SU-DHL-6 (cell line): ENCODE data around the gene RTN4.

Source experiments
- H2AFZ ChIP-seq: fragments of 200-600 bp; sonication (generic); 2 replicates; pipeline ENCODE4 v1.6.1; 2014; ENCODE audit warnings: low read depth, mild to moderate bottlenecking, moderate library complexity, mixed read lengths, antibody characterized with exemption, low read length; ENCODE audit not compliant: severe bottlenecking
- H3F3A ChIP-seq: fragments of 200-600 bp; shearing (Covaris generic); 2 replicates; pipeline ENCODE4 v1.6.0; 2016; ENCODE audit warnings: antibody characterized with exemption, mild to moderate bottlenecking; ENCODE audit not compliant: insufficient read depth
- H3K27ac ChIP-seq: fragments of 200-600 bp; sonication (generic); 2 replicates; pipeline ENCODE4 v1.5.1; 2016; ENCODE audit warnings: low read depth, mild to moderate bottlenecking, low read length, moderate library complexity, mixed read lengths
- H3K27me3 ChIP-seq: fragments of 200-600 bp; sonication (generic), shearing (Covaris generic); 2 replicates; pipeline ENCODE4 v1.6.0; 2014; ENCODE audit warnings: mild to moderate bottlenecking, low read length
- H3K36me3 ChIP-seq: fragments of 200-600 bp; sonication (generic); 2 replicates; pipeline ENCODE4 v1.6.1; 2014; ENCODE audit warnings: mild to moderate bottlenecking, low read length, mixed read lengths
- H3K4me2 ChIP-seq: fragments of 300-600, 200-600 bp; shearing (Covaris generic), sonication (generic); 2 replicates; pipeline ENCODE4 v1.6.0; 2014; ENCODE audit warnings: low read length, low read depth, mild to moderate bottlenecking; ENCODE audit not compliant: poor library complexity, severe bottlenecking
- H3K4me3 ChIP-seq: fragments of 200-600 bp; sonication (generic); 2 replicates; pipeline ENCODE4 v1.5.1; 2014; ENCODE audit warnings: antibody characterized with exemption, low read length, mild to moderate bottlenecking, mixed read lengths; ENCODE audit not compliant: insufficient read depth, poor library complexity, severe bottlenecking
- H3K79me2 ChIP-seq: fragments of 200-600 bp; sonication (generic); 2 replicates; pipeline ENCODE4 v1.6.1; 2014; ENCODE audit warnings: mild to moderate bottlenecking, low read length, moderate library complexity; ENCODE audit not compliant: insufficient read depth
- H3K9ac ChIP-seq: fragments of 200-600 bp; sonication (generic); 2 replicates; pipeline ENCODE4 v1.7.0; 2014; ENCODE audit warnings: mild to moderate bottlenecking, low read length
- H3K9me2 ChIP-seq: fragments of 200-600 bp; sonication (generic); replicated peaks from 2 replicates; pipeline ENCODE4 v1.6.1; 2014; ENCODE audit warnings: low read length; ENCODE audit not compliant: insufficient read depth
- H3K9me3 ChIP-seq: fragments of 200-600 bp; sonication (generic); 2 replicates; pipeline ENCODE4 v1.6.1; 2014; ENCODE audit warnings: low read length, mixed read lengths; ENCODE audit not compliant: insufficient read depth
- H4K20me1 ChIP-seq: fragments of 200-600 bp; sonication (generic); 2 replicates; pipeline ENCODE4 v1.6.1; 2014; ENCODE audit warnings: low read depth, mild to moderate bottlenecking, antibody characterized with exemption, low read length, moderate library complexity, mixed read lengths
- CTCF ChIP-seq: fragments of 200-600 bp; sonication (generic); IDR thresholded peaks from one replicate; pipeline ENCODE4 v1.5.1; 2017; ENCODE audit warnings: antibody characterized with exemption, mild to moderate bottlenecking, low read length, moderate library complexity; ENCODE audit not compliant: insufficient read depth, poor library complexity, severe bottlenecking
- EZH2phosphoT487 ChIP-seq: fragments of 200-600 bp; sonication (generic), shearing (Covaris generic); conservative IDR thresholded peaks from 2 replicates; pipeline ENCODE4 v1.6.1; 2018; ENCODE audit warnings: mild to moderate bottlenecking, antibody characterized with exemption, low read length, moderate library complexity, mixed read lengths

RTN4 gene

GRCh38 chr2:55062754-55063153 lies 12.5 kb upstream of the RTN4 start:
- no peaks in the 10 kb centered on the region for H3K36me3 ChIP-seq
- H2AFZ ChIP-seq = no peak overlapping the region
- H3F3A ChIP-seq = no peaks in the 10 kb centered on the region
- H3K9me2 ChIP-seq = no peaks in the 10 kb centered on the region
- H3K27ac ChIP-seq = no peak overlapping the region
- H3K9me3 ChIP-seq = no peaks in the 10 kb centered on the region
- no peaks in the 10 kb centered on the region for H3K79me2 ChIP-seq
- TF ChIP-seq CTCF = no peak
- no peak for TF ChIP-seq EZH2phosphoT487
- no peaks in the 10 kb centered on the region for H3K27me3 ChIP-seq
- no peaks in the 10 kb centered on the region for H4K20me1 ChIP-seq
- H3K4me3 ChIP-seq = no peak overlapping the region
- no peak overlapping the region for H3K4me2 ChIP-seq
- no peak overlapping the region for H3K9ac ChIP-seq

GRCh38 chr2:55061523-55062344 lies 11.5 kb upstream of the RTN4 start:
- Histone ChIP-seq H3K79me2 (no peaks in the 10 kb centered on the region), H4K20me1 (no peaks in the 10 kb centered on the region), H3K9me2 (no peaks in the 10 kb centered on the region), H3K27me3 (no peaks in the 10 kb centered on the region), H3K9ac (no peak overlapping the region), H3K4me3 (no peak overlapping the region), H2AFZ (no peak overlapping the region), H3K27ac (no peak overlapping the region), H3F3A (no peaks in the 10 kb centered on the region), H3K4me2 (no peak overlapping the region), H3K9me3 (no peaks in the 10 kb centered on the region), H3K36me3 (no peaks in the 10 kb centered on the region)
- TF ChIP-seq CTCF (no peak), EZH2phosphoT487 (no peak)

GRCh38 chr2:55059793-55060192 lies 9.5 kb upstream of the RTN4 start:
- no peak overlapping the region for H2AFZ ChIP-seq
- H3F3A ChIP-seq = peaks cover 3% of the 10 kb centered on the region; the same call in 1 of the 2 replicates
- H3K27ac ChIP-seq = no peak overlapping the region
- no peaks in the 10 kb centered on the region for H3K9me3 ChIP-seq
- no peak overlapping the region for H3K4me2 ChIP-seq
- H3K9ac ChIP-seq = no peak overlapping the region
- TF ChIP-seq EZH2phosphoT487 = no peak
- no peak for TF ChIP-seq CTCF
- H3K9me2 ChIP-seq = no peaks in the 10 kb centered on the region
- H3K79me2 ChIP-seq = no peaks in the 10 kb centered on the region
- H3K4me3 ChIP-seq = no peak overlapping the region
- H3K27me3 ChIP-seq = no peaks in the 10 kb centered on the region
- H4K20me1 ChIP-seq = no peaks in the 10 kb centered on the region
- no peaks in the 10 kb centered on the region for H3K36me3 ChIP-seq
